ENCODE data around the gene CDH22. TPM values are rescaled to one million over a fixed set of nuclear protein-coding genes. Genes with fewer than 3 reads are reported as not detected.

Gene CDH22
- total RNA-seq, 1 donor from 2014 or later: 0.09 TPM

- DNase-seq (ENCODE audit: low spot score): no peak
These were observed 65.9 kb downstream of the CDH22 start for GRCh38 chr20:46242390-46242789.

GRCh38 chr20:46240881-46241280 is 67.4 kb downstream of the CDH22 start:
- DNase-seq (ENCODE audit: low spot score): no peak

- DNase-seq (ENCODE audit: low spot score): no peak
These were observed 68.2 kb downstream of the CDH22 start for GRCh38 chr20:46240065-46240464.

GRCh38 chr20:46237736-46238135 is 70.6 kb downstream of the CDH22 start:
- DNase-seq (ENCODE audit: low spot score): no peak

- no peak for DNase-seq (ENCODE audit: low spot score)
These were observed 71.1 kb downstream of the CDH22 start for GRCh38 chr20:46237227-46237626.

- DNase-seq (ENCODE audit: low spot score): no peak
These were observed 73.2 kb downstream of the CDH22 start for GRCh38 chr20:46235077-46235476.

GRCh38 chr20:46233701-46234100 is 74.6 kb downstream of the CDH22 start:
- no peak for DNase-seq (ENCODE audit: low spot score)

- DNase-seq (ENCODE audit: low spot score): no peak
These were observed 75.8 kb downstream of the CDH22 start for GRCh38 chr20:46232539-46232938.

GRCh38 chr20:46230801-46231282 is 77.5 kb downstream of the CDH22 start:
- DNase-seq (ENCODE audit: low spot score): peak; percentile 16

GRCh38 chr20:46230106-46230491 is 78.2 kb downstream of the CDH22 start:
- DNase-seq (ENCODE audit: low spot score): no peak

GRCh38 chr20:46229478-46230105 is 78.7 kb downstream of the CDH22 start:
- DNase-seq (ENCODE audit: low spot score): no peak

- DNase-seq (ENCODE audit: low spot score): no peak
These were observed 79.6 kb downstream of the CDH22 start for GRCh38 chr20:46228670-46229069.

- DNase-seq (ENCODE audit: low spot score): no peak
These were observed 81.0 kb downstream of the CDH22 start for GRCh38 chr20:46227272-46227767.

GRCh38 chr20:46226602-46227001 is 81.7 kb downstream of the CDH22 start:
- no peak for DNase-seq (ENCODE audit: low spot score)

- no peak for DNase-seq (ENCODE audit: low spot score)
These were observed 85.7 kb downstream of the CDH22 start for GRCh38 chr20:46222521-46223007.

- no peak for DNase-seq (ENCODE audit: low spot score)
These were observed 87.0 kb downstream of the CDH22 start for GRCh38 chr20:46221256-46221833.

GRCh38 chr20:46220455-46221207 is 87.7 kb downstream of the CDH22 start:
- no peak for DNase-seq (ENCODE audit: low spot score)

GRCh38 chr20:46219920-46220319 is 88.4 kb downstream of the CDH22 start:
- DNase-seq (ENCODE audit: low spot score): no peak

GRCh38 chr20:46219190-46219589 is 89.1 kb downstream of the CDH22 start:
- DNase-seq (ENCODE audit: low spot score): no peak

GRCh38 chr20:46218656-46219055 is 89.6 kb downstream of the CDH22 start:
- no peak for DNase-seq (ENCODE audit: low spot score)

GRCh38 chr20:46217583-46217982 is 90.7 kb downstream of the CDH22 start:
- no peak for DNase-seq (ENCODE audit: low spot score)

- DNase-seq (ENCODE audit: low spot score): no peak
These were observed 91.4 kb downstream of the CDH22 start for GRCh38 chr20:46216770-46217464.

Measured in mucosa of gallbladder (tissue), 1 donor.